ENCODE measurements around the gene TMPRSS13.

GRCh38 chr11:117866526-117866925 is 62.7 kb downstream of the TMPRSS13 start:
- TF ChIP-seq CTCF (IDR thresholded peaks at IDR 0.05) (no peak), POLR2A (IDR thresholded peaks at IDR 0.05) (no peak)

Measured in heart left ventricle (tissue), 13 donors.